GM19238 (cell line): ENCODE data around the gene RALB.
"Not testable (repeated sequence)": the region's sequence is repeated elsewhere in the genome, so short reads cannot be mapped to it uniquely, and the experiment has no call there.

ENCODE experiments used
- DNase-seq: peaks from one replicate; pipeline ENCODE4 v3.0.0; 2011; ENCODE audit warnings: low spot score; ENCODE audit not compliant: insufficient read length

The RALB gene

DNA sequence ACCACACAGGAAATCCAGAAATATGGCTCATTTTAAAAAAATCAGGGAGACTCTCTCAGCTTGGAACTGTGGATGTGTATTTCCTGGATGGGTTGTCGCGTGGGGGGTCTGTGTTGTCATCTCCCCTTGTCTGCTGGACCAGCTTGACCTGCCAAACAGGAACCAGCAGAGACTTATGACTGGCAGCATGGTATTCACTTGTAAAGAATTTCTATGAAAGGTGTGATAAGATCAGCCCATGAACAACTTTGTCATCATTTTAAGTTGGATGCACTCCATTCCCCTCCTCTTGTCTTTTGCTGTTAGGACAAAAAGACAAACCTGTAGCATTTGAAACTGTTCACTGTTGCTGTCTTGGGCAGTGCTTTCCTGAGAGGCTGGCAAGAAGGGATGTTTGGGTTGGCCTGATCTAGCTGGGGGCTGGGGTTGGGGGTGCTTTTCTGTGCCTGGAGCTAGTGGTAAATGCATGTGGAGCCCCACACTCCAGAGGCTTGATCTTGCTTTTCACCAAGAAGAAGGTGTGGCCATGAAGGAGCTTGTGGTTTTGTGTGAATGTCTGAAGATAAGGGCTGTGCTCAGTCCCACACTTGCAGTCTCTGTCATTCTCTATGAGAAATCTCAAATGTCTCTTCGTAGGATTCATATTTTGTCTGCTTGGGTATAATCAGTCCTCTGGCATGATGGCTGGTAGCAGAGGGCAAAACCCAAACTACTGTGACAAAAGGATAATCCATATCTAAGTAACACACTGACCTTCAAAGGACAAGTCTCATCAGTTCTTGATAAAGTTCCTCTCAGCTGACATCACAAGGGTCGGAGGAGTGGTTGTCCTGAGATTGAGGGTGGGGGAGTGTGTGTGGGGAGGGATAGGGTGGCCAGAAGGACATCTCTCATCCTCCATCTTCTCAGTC is 39.0 kb downstream of the RALB start:
- DNase-seq: no peak

DNA sequence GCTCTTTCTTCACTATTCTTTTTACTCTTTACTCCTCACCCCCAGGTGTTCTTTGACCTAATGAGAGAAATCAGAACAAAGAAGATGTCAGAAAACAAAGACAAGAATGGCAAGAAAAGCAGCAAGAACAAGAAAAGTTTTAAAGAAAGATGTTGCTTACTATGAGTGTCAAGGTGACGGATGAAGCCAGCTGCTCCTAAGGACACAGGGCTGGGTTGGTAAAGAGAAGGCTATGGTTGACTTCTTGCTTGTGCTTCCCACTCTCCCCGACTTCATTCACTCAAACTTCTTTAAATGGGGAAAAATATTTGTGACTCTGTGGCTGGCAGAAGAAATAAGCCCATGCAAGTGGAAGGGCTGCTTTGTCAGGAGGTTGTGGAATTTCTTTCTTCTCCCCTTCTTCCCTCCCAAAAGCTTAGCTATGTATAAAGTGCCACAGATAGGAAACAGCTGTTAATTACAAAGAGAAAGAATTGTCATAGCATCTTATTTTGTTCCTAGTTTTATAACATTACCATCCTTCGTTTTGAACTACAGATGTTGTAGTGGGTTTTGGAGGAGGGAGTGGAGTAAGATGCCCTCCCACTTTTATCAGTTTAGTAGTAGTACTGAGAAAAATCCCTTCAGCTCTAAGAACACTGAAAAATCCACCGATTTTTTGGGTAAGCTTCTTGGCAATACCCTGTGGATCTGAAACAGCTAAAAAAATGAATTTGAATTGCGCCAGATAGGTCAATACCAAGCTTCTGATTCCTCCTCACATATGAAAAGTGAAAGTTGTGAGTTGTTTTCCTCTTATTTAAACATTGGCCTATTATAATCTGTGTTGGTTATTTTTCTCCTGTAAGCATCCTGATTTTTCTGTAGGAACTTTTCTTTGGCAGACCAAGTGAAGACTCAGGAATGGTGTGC is 40.7 kb downstream of the RALB start:
- DNase-seq: no peak

DNA sequence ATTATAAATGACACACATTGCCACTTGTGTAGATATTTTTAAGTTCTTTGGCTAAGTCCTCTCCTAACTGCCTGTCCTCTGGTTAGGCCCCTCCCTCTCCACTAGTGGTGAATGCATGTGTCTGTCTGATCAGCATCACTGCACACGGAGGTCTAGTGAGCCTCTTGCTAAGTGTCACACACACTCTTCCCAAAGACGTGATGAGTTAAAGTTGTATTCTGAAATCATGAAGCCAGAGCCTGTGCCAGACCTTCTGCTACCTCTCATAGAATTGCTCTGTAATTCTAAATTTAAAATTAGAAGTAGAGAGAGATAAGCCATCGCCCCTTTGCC is 41.3 kb downstream of the RALB start:
- peak; percentile 43 for DNase-seq

DNA sequence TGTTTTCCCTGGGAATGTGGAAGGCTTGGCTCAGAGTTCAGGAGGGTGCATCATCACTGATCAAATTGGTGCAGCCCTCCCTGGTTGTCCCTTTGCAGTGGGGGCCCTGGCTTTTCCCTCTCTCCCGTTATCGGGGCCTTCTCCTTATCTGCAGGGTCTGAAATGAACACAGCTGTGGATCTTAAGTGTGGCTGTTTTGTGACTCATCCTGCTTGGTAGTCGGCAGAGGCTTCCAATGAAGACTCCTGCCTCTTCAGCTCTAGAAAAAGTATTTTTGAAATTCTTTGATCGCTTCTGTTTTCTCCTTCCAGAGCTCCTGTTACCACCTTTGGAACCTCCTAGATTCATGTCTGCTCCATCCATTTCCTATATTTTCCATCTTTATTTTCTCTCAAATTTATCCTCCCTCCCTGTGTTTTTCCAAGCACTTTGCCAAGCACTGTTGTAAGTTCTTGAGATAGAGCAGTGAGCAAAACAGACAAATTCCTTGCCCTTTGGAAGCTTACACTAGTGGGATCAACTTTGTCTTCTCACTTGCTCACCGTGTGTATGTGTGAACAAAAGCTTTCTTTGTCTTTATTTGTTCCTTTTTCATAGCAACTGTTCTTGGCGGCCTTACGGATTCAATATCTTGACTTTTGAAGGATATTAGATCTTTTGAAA is 45.7 kb downstream of the RALB start:
- no peak for DNase-seq

GRCh38 chr2:120299004-120299403 is 46.4 kb downstream of the RALB start:
- no peak for DNase-seq

DNA sequence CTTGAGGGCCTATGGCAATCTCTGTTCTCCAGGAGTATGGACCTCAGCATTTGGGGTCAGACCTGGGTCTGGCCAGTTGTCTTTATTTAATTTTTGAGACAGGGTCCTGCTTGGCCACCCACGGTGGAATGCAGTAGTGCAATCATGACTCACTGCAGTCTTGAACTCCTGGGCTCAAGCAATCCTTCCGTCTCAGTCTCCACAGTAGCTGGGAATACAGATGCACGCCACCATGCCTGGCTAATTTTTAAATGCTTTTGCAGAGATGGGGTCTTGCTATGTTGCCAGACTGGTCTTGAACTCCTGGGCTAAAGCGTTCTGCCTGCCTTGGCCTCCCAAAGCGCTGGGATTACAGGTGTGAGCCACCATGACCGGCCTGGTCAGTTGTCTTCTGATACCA is 46.9 kb downstream of the RALB start:
- DNase-seq: no peak

DNA sequence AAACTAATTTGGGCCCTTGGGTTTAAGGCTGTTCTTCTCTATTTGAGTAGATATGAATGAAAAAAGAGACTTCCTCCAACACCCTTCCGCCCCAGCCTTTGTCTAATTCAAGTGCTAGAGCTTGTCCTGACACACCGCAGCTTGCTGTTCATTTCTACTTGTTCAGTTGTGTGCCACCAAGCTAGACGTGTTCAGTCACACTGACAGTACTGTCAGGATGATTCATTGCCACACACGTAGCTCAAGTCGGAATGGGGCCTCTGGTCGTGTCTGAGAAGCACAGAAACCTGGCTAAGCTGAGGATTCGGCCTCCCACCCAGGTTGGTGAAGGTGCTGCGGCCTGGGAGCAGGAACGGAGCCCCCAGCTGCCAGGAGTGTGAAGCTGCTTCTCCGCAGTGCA is 47.7 kb downstream of the RALB start:
- DNase-seq: no peak

DNA sequence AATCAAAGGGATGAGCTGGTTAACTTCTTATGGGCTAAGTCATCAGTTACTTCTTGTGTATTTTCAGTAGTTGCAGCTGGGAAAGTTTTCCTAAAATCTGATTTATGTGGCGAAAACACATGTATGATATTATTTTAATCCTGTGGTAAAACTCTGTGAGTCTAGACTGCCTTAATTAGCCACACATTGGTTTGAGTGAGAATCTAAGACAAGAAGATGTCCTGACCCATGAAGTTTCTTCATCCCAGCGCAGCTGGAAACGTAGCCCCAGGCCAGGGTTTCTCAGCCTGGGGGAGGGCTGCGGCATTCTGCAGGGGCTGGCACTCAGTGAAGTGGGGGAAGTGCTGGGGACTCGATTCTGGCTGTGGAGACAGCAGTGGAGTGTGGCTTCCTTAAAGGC is 48.6 kb downstream of the RALB start:
- DNase-seq: no peak

DNA sequence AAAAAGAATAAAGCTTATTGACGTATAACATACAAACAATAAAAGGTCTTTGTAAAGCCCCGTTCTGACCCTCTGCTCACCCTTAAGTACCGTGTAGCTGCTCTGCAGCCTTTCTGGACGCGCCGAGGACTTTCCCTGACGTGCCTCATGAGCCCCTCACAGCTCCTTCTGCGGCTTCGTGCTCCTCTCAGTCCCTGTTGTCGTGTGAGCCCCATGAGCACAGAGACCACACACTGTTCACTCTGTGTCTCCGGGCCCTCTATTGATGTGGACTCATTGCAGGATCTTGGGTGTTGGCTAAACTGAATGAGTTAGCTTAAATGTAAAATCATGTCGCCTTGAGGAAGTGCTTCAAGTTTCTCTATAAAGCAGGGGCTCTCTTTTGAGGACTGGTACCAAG is 49.6 kb downstream of the RALB start:
- no peak for DNase-seq

DNA sequence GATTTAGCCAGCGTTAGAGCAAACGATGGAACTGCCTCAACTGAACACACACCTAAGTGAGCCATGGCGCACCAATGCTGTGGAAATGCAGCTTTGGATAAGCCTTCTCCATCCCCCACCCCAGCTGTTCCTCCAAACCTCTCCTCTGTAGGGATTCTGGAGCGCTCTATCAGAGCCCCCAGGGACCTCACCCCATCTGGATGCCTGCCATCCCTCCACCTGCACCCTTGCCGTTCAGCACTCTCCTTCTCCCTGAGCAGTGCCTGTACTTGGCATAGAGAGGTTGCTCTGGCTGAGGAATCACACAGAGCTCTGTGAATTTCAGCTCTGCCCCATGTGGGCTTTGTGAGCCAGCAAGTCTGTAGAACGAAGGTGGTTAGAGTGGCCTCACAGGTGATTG is 50.5 kb downstream of the RALB start:
- DNase-seq: no peak

DNA sequence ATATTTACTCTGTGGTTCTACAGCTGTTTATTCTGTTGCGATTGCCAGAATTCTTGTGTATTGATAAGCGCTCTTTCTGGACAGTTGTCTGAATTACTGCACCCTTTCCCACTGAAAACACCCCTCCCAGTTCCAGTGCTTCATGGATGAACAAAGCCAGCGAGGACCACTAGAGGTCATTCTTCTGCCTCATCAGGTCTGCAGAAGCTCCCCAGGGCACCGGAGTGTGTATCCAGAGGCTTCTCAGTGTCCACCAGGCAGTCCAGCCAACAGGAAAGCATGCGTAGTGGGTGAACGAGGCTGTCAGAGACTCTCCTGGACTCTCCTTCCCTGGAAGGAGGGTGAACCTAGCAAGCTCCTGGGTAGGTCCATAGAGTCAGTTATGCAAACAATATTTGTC is 52.6 kb downstream of the RALB start:
- no peak for DNase-seq

DNA sequence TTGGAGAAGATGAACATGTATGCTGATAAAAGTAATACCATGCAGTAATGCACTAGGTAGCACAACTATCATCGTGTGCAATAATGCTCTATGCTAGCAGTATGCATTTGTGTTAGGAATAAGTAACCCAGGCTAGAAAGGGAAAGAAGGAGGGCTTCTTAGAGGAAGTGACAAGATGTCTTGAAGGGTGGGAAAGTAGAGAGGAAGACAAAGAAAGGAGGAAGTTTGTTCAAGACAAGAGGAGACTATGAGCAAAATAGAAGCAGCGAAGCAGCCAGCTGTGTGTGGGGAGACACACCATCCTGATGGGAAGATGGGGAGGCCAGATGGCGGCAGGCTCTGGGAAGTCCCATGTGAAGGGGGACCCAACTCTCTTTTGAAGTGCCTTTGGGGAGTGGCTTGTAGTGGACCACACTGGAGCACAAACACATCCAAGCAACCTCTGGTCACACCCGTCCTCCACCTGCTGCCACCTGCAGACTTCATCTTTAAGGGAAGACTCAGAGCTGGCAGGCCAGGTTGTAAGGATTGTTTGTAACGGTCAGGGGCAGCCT is 53.4 kb downstream of the RALB start:
- no peak for DNase-seq

DNA sequence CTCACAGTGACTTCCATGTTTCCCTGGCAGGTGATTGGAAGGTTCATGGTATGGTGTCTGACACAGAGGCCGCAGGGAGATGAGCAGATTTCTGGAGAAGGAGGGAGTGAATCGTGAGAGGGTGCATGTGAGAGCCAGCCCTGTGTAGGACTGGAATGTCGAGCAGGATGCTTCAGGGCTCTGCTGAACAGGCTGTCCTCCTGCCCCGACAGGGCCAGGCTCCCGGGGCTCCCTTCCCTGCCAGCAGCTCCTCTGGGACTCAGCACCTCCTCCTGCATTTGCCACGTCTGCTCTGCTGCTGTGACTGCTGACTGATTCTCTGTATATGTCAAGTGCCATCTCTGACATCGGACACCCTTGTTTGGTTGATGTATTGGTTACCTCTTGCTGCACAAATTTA is 54.8 kb downstream of the RALB start:
- DNase-seq: no peak

GRCh38 chr2:120308038-120308910 is 55.6 kb downstream of the RALB start:
- no peak for DNase-seq

GRCh38 chr2:120310136-120310535 is 57.5 kb downstream of the RALB start:
- peak; percentile 41 for DNase-seq

GRCh38 chr2:120310841-120311240 is 58.2 kb downstream of the RALB start:
- DNase-seq: not testable (repeated sequence)

GRCh38 chr2:120312076-120312475 is 59.4 kb downstream of the RALB start:
- no peak for DNase-seq

DNA sequence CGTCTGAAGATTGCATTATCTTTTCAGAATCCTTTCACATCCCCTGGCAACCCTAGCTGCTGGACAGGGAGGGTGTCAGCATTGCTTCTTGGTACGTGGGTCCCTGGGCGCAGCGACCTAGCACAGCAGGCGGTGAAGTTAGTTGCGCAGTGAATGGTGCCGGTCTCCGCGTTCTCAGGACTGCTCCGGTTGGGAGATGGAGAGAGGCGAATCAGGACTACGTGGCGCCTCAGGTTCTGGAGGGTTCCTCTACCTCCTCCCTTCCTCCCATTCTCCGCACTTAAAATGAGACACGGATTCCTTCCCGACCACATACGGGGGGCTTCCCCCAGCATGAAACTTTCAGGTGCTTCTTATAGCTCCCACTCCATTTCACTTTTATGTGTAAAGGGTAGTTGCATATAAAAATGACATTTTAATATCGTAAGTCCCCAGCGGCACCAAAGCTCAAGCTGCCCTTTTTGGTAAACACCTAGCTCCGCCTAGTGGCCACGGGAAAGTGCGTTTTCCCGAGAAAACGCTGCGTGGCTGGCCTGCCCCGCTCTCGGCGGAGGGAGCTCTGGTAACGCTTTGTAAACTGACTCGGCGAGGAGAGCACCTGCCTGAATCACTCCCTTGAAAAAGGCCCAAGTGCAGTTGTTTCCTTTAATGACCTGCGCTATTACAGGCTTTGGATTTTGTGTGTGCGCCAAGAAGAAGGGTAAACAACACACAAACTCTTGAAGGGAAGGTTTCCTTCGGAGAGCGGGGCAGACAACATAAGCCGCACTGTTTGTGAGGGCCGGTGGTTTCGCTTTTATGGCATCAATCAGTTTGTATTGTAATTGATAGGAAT is 60.4 kb downstream of the RALB start:
- DNase-seq: peak; percentile 70

DNA sequence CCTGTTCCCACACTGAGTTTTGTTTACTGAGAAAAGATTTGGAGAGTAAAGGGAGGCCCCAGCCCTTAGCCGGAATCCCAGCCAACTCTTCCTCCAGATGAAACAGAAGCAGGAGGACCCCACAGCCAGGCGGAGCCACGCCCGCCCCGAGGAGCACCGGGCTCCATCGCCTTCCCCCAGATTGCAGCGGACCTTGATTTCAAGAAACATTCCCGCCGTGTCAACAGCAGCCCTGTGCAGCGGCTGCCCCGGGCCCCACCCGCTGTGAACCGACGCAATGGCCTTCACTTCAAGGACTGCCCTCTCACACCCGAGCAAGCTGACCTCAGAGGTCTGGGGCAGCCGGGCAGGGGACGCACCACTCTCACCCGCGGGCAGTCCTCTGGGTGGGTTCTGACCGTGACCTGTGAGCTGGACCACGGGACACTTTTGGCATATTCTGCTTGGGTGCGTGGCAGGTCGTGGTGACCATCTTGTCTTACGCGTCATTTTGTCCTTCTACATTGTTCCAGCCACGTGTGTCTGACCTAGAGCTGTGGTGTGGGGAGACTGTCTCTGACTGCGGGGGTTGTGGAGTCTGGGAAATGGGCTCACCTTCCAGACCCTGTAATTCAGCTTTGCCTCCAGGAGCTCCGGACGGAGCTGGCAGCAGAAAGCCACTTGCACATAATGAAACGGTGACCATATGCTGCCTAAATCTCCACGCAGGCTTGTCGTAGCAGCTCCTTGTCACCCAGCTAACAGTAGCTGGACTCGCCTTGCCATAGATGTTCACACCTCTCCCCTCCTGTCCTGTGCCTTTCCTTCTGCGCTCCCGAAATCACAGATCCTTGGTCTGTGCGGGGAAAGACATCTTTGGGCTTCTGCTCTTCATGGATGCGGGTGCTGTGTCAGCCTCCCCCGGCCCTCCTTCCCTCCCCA is 61.3 kb downstream of the RALB start:
- no peak for DNase-seq
